Stimulated activated CD4-positive, alpha-beta T cell treated with anti-CD3 and anti-CD28 coated beads, Interleukin-4, amount 100 ng/mL, for 1 hour (primary cell): ENCODE measurements around the gene GPATCH8.
A peak's percentile ranks its signal among the peaks of the same experiment; 100 is the strongest.

Experiments used
- DNase-seq: peaks from one replicate; pipeline ENCODE4 v3.0.0-alpha.2; 2020

GPATCH8 gene

DNA sequence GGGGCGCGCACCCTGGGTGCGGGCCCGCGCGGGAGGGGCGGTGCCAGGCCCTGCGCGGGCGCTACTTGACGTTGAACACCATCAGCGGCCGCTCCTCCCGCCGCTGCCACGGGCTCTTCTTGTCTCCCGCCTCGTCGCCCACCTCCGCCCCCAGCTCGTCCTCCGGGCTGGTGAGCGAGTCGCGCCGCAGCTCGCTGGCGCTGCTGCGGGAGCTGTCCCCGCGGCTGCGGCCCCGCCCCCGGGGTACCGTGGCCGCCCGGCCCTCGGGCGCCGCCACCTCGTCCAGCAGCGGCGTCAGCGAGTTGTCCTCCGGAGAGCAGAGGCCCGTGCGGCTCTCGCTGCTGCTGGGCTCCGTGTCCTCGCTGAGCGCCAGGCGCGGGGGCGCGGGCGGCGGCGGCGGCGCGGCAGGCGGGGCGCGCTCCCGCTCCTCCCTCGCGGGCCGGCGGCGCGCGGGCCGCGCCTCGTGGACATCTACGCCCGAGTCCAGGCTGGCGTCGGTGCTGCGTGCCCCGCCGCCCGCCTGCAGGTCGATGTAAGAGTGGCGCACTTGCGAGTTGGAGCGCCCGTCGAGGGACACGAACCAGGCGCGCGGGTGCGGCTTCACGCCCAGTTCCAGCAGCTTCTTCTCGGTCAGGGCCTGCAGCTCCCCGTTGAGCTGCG is 149.4 kb downstream of the GPATCH8 start:
- peak; percentile 24 for DNase-seq

DNA sequence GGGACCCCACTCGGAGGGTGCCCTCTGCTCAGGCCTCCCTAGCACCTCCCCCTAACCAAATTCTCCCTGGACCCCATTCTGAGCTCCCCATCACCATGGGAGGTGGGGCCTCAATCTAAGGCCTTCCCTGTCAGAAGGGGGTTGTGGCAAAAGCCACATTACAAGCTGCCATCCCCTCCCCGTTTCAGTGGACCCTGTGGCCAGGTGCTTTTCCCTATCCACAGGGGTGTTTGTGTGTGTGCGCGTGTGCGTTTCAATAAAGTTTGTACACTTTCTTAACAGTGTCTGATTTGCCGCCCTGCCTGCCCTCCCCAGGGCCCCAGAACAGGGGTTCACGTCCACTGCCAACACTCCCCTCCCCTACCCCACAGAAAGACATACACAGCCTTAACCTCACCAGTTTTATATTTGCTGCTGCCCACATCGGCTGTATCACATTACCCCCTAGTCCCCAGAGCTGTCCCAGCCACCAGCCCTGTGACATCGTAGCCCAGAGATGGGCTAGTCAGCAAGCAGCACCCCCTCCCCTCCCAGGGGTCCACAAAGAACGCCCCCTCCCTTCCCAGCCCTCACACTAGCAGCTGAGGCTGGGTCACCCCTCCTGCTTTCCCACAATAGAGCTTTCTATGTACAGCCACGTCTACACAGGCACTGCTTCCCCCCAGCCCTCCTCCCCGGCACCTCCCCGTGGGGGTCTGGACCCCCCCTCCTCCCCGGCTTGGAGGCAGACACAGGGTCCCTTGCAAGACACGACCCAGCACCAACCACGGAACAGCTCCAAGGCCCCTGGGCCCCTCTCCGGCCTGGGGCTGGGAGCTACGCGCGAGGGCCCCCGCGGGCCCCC is 150.2 kb downstream of the GPATCH8 start:
- DNase-seq, result no peak

DNA sequence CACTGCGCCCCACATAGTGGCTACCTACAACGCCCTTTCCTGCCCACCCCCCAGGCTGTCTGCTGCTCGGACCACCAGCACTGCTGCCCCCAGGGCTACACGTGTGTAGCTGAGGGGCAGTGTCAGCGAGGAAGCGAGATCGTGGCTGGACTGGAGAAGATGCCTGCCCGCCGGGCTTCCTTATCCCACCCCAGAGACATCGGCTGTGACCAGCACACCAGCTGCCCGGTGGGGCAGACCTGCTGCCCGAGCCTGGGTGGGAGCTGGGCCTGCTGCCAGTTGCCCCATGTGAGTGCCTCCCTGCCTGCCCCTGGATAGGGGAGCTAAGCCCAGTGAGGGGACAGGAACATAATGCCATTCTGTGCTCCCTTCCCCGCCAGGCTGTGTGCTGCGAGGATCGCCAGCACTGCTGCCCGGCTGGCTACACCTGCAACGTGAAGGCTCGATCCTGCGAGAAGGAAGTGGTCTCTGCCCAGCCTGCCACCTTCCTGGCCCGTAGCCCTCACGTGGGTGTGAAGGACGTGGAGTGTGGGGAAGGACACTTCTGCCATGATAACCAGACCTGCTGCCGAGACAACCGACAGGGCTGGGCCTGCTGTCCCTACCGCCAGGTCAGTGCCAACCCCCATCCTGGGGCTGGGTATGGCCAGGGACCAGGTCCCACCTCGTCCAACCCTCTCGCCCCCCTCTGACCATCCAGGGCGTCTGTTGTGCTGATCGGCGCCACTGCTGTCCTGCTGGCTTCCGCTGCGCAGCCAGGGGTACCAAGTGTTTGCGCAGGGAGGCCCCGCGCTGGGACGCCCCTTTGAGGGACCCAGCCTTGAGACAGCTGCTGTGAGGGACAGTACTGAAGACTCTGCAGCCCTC is 151.0 kb downstream of the GPATCH8 start:
- DNase-seq, result no peak

DNA sequence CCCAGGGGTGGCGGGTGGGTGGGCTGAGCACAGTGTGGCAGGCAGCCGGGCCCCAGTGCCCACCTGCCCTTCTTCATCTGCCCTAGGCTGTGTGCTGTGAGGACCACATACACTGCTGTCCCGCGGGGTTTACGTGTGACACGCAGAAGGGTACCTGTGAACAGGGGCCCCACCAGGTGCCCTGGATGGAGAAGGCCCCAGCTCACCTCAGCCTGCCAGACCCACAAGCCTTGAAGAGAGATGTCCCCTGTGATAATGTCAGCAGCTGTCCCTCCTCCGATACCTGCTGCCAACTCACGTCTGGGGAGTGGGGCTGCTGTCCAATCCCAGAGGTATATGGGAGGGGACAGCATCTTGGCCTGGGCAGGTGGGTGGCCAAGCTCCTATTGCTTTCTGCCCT is 151.7 kb downstream of the GPATCH8 start:
- no peak for DNase-seq

DNA sequence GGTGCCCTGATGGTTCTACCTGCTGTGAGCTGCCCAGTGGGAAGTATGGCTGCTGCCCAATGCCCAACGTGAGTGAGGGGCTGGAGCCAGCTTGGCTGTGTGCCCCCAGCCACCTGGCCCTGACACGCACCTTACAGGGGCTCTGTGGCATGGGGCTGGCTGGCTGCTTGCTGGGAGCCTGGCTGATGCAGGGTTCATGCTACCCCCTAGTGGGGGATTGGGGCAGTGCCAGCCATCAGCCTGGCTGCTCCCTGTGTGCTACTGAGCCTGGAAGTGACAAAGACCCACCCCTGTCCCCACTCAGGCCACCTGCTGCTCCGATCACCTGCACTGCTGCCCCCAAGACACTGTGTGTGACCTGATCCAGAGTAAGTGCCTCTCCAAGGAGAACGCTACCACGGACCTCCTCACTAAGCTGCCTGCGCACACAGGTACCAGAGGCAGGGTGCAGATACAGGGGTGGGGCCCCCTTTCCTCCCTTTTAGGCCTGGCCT is 152.4 kb downstream of the GPATCH8 start:
- DNase-seq, result peak; percentile 77

DNA sequence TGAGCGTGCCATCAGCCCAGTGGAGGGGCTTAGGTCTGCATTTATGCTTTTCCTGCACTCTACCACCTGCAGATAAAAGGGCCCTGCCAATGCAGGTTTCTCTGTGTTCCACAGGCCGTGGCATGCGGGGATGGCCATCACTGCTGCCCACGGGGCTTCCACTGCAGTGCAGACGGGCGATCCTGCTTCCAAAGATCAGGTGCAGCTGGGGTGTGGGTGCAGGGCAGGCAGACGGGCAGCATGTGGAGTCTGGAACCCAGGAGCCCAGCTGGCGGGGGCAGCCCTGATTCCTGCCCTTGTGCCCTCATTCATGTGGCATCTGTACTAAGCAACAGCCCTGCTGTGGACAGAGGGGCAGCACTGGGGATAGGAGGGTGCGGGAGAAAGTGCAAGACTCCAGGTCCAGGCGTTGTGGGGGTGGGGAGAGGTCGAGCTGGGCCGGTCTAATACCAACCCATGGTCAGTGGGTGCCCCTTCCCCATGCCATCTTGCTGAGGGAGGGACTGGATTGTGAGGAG is 153.6 kb downstream of the GPATCH8 start:
- DNase-seq, result no peak

DNA sequence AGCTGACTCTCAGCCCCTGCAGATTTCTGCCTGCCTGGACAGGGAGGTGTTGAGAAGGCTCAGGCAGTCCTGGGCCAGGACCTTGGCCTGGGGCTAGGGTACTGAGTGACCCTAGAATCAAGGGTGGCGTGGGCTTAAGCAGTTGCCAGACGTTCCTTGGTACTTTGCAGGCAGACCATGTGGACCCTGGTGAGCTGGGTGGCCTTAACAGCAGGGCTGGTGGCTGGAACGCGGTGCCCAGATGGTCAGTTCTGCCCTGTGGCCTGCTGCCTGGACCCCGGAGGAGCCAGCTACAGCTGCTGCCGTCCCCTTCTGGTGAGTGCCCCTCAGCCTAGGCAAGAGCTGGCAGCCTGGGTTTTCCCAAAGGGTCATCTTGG is 154.2 kb downstream of the GPATCH8 start:
- DNase-seq, result no peak

DNA sequence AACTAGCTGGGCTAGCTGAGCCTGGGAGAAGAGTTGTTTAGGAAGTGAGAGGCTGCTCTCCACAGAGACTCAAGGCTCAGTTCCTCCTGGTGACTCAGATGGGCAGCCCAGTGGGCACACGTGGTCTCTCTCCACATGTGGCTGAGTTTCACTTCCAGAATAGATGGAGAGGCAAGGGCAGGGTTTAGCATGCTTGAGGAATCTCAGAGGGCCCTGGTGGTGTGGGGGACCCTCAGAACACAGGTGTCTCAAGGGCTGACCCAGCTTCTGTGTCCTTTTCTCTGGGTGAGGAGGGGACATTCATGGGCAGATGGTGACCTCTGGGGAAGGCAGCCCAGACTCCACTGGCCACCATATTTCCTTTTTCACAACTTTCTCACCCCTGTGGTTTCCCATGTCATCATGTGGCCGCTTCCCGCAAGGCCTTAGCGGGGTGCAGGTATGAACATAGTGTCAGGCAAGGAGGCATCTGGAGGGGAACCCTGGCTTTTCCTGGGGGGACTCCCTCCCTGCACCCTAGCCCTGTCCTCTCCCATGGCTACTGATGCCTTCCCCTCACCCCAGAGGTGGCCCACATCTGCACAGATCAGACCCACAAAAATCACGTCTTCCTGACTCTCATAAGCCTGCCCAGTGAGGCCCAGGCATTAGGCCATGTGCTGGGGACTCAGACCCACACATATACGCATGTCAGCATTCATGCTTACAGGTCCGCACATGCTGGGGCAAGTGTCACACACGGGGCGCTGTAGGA is 154.8 kb downstream of the GPATCH8 start:
- no peak for DNase-seq
